ENCODE results near the gene C1orf115. TPM values are rescaled to one million over a fixed set of nuclear protein-coding genes. Genes with fewer than 3 reads are reported as not detected.
A peak's percentile ranks its signal among the peaks of the same experiment; 100 is the strongest.
"Not testable (repeated sequence)": the region's sequence is repeated elsewhere in the genome, so short reads cannot be mapped to it uniquely, and the experiment has no call there.

C1orf115 gene
- total RNA-seq, 1 donor from 2014 or later, result not detected

DNA sequence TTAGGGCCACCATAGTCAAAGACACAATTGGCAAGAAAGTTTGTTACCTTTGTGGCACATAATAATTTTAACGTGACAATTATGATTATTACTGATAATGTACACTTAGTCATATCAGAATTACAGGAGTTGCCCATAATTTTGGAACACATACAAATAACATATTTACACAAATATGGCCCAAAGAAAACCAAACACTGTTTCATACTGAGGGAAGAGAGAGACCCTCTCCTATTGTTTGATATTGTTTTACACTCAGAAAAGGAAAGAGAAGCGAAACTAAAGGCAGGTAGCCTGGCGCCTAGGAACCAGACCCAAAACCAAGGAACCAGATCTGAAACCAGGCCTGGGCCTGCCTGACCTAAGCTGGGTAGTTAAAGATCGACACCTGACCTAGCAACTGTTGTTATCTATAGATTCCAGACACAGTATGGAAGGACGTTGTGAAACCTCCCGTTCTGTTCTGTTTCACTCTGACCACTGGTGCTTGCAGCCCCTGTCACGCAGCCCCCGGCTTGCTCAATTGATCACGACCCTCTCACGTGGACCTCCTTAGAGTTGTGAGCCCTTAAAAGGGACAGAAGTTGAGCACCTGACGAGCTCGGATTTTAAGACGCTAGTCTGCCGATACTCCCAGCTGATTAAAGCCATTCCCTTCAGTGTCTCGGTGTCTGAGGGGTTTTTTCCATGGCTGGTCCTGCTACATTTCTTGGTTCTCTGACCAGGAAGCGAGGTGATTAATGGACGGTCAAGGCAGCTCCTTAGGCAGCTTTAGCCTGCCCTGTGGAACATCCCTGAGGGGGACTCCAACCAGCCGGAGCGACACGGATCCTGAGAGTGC is 27.9 kb downstream of the C1orf115 start:
- DNase-seq (ENCODE audit: low read depth), result no peak

DNA sequence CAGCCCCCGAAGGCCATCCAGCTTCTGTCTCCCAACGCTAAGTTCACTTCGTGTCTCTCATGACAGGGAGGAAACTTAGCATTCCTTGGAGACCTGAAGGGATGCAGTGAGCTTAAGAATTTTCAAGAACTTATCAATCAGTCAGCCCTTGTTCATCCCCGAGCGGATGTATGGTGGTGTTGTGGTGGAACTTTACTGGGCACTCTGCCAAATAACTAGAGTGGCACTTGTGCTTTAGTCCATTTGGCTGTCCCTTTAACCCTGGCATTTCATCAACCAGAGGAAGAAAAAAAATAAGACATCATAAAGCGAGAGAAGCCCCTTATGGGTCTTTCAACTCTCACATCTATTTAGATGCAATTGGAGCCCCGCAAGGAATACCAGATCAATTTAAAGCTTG is 31.1 kb downstream of the C1orf115 start:
- not testable (repeated sequence) for DNase-seq (ENCODE audit: low read depth)

DNA sequence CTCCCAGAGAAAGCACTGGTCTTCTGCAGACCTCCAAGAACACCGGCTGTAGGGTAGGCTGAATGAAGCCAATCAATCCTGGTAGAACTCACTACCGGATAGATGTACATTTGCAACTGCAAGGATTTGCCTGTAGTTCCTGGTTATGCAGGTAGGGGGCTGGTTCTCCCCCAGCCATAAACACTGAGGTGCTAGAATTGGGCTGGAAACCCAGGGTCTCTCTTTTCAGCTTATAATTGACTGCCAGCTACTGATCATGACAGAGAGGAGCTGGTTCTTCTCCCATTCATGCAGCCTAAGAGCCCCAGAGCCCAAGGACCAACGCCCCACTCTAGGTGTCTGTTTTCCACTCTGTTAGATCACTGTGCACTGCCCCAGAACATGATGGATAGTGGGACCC is 36.5 kb downstream of the C1orf115 start:
- DNase-seq (ENCODE audit: low read depth), result no peak

DNA sequence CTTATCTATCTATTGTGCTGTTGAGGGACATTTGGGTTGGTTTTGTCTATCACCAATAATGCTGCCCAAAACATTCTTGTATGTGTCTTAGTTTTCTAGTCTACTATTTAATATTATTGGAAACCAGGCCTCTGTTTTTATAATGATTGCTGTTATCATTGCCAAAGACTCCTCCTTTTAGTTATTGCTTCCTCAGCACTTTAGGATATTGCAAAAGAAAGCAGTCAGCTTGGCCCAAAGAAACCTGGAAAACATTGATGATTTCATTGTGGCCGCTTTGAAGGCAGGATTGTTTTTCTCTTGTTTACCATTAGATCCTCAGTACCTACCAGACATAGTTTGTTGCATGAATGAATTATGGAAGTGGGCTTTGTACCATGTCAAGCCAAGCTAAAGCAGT is 37.4 kb downstream of the C1orf115 start:
- DNase-seq (ENCODE audit: low read depth), result no peak

DNA sequence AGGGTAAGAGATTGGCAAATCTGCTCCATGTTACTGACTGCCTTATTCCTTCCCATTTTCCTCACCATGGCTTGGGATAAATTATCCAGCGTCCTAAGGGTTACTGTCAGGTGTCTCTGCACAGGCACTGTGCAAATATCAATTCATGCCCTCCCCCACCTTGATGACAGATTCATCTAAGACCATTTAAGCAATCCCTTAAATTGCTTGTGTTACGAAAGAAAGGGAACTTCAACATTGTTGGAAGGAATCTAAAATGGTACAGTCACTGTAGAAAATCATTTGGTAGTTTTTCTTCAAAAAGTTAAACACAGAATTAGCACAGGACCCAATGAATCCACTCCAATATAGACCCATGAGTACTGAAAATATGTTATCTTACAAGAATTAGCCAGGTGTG is 40.3 kb downstream of the C1orf115 start:
- DNase-seq (ENCODE audit: low read depth), result no peak

DNA sequence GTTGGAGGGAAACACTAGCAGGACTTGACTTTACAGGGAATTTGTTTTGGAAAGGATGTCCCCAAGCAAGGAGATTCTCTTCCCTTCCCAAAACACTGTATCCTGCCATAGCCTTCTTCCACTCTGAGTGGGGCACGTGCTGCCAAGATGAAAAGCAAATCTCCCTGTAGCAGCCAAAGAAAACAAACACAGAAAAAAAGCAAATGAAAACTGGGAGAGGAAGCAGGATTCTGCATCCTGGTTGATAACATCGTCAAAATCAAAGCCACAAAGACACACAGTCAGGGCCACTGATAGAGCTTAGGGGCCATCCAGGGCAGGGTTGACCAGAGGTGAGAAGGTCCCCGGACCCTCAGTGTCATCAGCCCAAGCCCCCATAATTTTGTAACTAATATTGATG is 42.0 kb downstream of the C1orf115 start:
- DNase-seq (ENCODE audit: low read depth), result no peak

DNA sequence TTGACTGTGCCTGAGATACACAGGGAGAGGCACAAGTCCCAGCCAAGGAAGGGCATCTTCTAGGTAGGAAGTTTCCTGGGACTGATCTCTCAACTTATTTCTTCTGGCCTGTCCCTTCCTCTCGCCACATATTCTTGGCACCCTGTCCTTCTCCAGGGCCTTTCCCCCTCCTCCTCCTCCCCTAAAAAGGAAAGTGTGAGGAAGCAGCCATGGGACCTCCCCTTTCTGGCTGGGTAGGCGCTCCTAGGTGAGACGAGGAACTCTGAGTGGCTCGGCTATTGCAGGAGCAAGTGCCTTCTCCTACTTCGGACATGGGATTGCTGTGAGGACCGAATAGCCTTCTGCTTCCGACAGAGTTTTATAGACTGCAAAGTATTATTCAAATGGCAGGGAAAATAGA is 42.5 kb downstream of the C1orf115 start:
- no peak for DNase-seq (ENCODE audit: low read depth)

DNA sequence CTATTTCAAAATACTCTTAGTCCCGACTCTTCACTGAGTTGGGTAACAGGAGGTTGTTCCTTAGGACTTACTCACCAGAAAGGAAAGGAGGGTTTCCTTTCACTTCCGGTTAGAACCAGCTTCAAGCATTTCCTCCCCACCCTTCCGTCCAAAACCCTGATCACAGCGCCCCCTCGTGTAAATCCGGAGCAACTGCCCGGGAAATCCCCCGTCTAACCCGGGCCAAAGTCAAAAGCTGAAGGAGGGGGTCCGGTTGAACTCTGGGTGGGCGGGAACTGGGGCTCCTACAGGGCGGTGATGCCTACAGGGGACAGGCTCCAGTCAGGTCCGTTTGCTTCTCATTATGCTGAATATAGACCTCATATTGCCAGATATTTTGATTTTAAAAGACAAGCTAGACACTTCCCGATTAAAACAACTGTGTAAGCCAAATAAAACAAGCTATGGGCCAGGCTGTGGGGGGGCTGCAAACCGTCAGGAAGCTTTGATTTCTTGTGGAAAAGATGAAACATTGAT is 43.0 kb downstream of the C1orf115 start:
- DNase-seq (ENCODE audit: low read depth), result peak; percentile 69

DNA sequence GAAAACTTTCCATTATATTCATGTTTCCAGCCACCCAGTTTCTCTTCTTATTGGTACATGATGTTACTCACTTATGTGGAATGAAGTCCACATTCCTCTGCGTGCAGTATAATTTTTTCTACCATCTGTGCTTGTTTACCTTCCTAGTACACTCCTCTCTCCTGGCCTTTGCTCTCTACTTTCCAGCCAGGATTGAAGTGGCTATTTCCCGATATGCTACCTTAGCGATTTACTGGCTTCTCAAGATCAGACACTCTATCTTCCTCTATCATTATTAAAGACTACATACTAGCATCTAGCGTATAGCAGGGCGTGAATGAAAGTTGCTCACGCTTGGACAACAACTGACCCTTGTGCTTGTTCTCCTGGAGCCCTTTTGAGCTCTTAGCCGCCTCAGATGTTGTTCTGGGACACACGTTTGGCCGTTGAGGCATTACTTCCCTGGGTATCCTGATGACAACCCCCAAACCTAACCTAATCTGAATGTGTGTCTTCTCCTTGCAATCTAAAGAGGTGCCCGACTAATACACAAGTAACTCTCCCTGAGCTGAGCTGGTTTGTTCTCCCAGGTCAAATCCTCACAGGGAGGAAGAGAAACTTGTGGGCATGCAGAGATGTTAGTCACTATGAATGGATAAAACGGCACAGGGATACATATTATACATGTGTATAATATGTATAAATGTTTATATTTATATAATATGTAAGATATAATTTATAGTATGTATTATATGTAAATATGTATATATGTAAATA is 44.6 kb downstream of the C1orf115 start:
- peak; percentile 31 for DNase-seq (ENCODE audit: low read depth)

DNA sequence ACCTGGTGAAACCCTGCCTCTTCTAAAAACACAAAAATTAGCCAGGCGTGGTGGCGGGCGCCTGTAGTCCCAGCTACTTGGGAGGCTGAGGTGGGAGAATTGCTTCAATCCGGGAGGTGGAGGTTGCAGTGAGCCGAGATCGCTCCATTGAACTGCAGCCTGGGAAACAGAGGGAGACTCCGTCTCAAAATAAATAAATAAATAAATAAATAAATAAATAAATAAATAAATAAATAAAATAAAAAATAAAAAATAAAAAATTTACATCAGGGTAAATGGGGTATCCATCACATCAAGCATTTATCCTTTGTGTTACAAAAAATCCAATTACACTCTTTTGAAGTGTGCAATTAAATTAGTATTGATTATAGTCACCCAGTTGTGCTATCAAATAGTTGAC is 46.1 kb downstream of the C1orf115 start:
- DNase-seq (ENCODE audit: low read depth), result not testable (repeated sequence)

DNA sequence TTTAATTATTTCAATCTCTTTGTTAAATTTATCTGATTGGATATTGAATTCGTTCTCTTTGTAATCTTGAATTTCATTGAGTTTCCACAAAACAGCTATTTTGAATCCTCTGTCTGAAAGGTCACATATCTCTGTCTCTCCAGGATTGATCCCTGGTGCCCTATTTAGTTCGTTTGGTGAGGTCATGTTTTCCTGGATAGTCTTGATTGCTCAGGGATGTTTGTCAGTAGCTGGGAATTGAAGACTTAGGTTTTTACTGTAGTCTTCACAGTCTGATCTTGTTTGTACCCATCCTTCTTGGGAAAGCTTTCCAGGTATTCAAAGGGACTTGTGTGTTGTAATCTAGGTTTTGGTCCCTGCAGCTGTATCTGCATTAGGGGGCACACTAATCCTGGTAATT is 51.2 kb downstream of the C1orf115 start:
- no peak for DNase-seq (ENCODE audit: low read depth)

DNA sequence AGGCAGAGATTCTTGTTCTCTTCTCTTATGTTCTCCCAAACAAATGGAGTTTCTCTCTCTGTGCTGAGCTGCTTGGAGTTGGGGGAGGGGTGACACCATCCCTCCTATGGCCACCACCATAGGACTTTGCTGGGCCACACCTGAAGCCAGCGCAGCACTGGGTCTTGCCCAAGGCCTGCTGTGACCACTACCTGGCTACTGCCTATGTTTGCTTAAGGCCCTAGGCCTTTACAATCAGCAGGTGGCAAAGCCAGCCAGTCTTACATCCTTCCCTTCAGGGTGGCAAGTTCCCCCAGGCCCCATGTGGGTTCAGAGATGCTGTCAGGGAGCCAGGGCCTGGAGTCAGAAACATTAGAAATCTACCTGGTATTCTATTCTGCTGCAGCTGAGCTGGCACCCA is 51.7 kb downstream of the C1orf115 start:
- no peak for DNase-seq (ENCODE audit: low read depth)

DNA sequence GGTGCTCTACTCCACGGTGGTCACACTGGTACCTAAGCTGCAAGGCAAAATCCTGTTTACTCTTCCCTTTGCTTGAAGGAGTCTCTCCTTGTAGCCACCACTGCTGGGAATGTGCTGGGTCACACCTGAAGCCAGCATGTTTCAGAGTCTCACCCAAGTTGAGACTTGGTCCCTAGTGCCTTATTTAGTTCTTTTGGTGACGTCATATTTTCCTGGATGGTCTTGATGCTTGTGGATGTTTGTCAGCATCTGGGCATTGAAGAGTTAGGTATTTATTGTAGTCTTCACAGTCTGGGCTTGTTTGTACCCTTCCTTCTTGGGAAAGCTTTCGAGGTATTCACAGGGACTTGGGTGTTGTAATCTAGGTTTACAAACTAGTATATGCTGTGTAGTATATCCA is 52.4 kb downstream of the C1orf115 start:
- DNase-seq (ENCODE audit: low read depth), result no peak

DNA sequence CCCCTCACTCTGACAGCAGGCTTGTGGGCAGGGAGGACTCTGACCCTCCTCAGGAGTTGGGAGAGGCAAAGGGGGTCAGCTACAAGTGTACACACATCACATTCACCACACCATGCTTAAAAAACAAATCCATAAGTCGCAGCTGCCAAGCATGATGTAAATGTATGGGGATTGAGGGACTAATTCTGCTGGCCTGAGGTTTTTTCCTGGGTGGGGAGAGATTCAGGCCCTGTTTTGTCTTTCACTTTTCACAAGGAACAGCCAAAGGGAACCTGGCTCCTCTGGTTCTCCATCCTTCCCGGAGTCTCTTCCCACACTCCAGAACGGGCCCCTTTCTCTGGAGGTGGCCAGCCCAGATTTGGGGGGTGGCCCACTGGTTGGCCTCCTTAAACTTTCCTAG is 56.7 kb downstream of the C1orf115 start:
- no peak for DNase-seq (ENCODE audit: low read depth)

DNA sequence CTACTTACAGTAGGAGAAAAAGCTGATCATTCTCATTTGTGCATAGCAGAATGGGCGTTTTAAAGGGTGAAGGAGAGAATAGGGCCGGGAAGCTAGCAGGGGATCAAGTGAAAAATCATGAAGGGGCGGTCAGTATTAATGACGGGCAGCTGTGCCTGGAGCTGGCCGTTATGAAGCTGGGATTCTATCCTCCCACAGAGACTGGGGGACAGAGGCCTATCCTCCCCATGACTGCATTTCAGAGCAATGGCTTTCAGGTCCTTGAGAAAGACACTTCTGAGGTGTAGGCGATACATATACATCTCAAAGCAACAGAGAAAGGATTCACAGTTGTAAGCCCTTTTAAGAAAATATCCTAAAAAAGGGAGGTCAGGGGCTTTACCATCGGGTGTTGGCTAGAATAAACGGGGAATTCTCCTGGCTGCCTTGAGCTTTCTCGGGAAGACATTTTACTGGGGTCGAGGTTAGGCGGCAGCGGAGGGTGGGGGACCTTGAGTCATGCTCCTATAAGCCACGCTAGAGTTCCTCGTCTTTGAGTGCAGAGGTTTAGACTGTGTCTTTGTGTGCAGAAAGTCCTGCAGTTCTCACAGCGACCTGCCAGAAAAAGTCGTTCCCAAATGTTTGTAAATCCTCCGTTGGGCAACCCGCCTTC is 57.4 kb downstream of the C1orf115 start:
- DNase-seq (ENCODE audit: low read depth), result no peak

DNA sequence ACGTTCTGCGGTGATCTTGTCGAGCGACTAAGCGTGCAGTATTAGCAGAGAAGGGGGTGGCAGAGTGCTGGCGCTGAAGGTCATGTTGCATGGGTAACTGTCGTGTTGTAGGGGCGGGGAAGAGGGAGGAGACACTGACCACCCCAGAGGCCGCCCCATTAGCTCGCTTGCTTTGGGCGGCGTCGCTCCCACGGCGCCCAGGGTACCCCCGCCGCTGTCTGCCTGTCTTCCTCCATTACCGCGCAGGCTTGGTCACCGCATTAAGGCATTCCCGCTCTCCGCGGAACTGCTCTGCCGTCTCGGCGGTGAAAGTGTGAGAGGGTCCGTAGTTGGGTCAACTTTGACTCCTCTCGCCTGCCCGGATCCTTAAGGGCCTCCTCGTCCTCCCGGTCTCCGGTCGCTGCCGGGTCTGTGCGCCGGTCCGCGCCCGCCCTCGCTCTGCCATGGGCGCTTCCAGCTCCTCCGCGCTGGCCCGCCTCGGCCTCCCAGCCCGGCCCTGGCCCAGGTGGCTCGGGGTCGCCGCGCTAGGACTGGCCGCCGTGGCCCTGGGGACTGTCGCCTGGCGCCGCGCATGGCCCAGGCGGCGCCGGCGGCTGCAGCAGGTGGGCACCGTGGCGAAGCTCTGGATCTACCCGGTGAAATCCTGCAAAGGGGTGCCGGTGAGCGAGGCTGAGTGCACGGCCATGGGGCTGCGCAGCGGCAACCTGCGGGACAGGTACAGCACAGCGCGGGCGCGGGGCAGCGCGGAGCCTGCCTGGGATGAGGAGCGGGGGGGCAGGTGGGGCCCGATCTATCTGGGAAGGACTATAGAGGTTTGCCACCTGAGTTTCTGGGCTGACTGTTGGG is 58.1 kb downstream of the C1orf115 start, which contains the start of gene MTARC2:
MTARC2 (plus strand) TSS at position 234 of the 846 bp plus-strand sequence; CDS start at position 444, 210 bp downstream.
- DNase-seq (ENCODE audit: low read depth), result peak; percentile 83

Measured in myocyte (in vitro differentiated cells).